Measurements from ENCODE around the gene VWA3B.

VWA3B gene

DNA sequence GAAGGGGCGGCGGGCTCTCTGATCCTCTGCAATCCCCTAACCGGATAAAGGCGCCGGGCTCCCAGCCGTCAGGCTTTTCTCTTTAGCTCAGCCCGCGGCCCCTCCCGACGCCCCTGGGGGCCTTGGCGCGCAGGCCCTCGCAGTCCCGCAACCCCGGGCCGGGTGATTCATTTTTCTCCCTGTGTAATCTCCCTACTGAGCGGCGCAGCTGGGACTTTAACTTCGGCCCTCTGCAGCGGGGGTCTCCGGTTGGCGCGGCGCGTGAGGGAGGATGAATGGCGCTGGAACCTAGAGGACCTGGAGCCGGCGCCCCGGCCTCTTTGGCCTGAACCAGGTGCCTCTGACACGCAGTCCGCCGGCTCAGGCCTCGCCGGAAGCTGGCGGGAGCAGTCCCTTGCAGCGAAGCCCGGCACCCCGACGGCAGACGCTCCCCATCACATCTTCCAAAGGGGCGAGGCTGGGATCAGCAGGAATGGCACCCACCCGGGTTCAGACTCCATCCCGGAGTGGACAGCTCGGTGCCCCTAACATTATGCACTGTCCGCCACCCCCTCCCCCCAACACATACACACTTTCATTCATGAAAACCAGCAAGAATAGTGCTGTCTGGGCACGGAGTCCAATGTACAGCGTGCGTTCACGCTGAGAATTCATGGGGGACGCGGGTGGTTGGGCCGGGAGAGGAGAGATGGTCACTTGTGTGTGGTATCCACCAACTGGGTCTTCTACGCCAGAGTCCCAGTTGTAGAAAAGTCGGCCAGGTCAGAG lies 260.5 kb downstream of the VWA3B start:
- Histone ChIP-seq H3K4me1 (ENCODE audit: insufficient read depth, low read length, poor library complexity, severe bottlenecking) (no peaks in the 10 kb centered on the region), H3K79me2 (ENCODE audit: insufficient read depth, low read length) (no peaks in the 10 kb centered on the region), H3K27me3 (ENCODE audit: insufficient read depth, low read length, poor library complexity, severe bottlenecking) (no peaks in the 10 kb centered on the region), H3K9me3 (ENCODE audit: insufficient read depth, low read depth, low read length) (no peaks in the 10 kb centered on the region), H3K4me2 (ENCODE audit: low read depth, low read length, poor library complexity, severe bottlenecking) (no peak overlapping the region), H3K36me3 (ENCODE audit: insufficient read depth, low read length) (no peaks in the 10 kb centered on the region), H2AFZ (ENCODE audit: low read length) (no peak overlapping the region), H3F3A (ENCODE audit: low read depth) (no peaks in the 10 kb centered on the region), H4K20me1 (ENCODE audit: insufficient read depth, low read length, poor library complexity, severe bottlenecking) (no peaks in the 10 kb centered on the region), H3K9ac (ENCODE audit: low read depth, low read length, poor library complexity, severe bottlenecking) (no peak overlapping the region), H3K9me2 (replicated peaks; ENCODE audit: low read depth, low read length) (no peaks in the 10 kb centered on the region), H3K4me3 (ENCODE audit: low read length, poor library complexity, severe bottlenecking) (no peak overlapping the region)
- TF ChIP-seq, protein P1, sequence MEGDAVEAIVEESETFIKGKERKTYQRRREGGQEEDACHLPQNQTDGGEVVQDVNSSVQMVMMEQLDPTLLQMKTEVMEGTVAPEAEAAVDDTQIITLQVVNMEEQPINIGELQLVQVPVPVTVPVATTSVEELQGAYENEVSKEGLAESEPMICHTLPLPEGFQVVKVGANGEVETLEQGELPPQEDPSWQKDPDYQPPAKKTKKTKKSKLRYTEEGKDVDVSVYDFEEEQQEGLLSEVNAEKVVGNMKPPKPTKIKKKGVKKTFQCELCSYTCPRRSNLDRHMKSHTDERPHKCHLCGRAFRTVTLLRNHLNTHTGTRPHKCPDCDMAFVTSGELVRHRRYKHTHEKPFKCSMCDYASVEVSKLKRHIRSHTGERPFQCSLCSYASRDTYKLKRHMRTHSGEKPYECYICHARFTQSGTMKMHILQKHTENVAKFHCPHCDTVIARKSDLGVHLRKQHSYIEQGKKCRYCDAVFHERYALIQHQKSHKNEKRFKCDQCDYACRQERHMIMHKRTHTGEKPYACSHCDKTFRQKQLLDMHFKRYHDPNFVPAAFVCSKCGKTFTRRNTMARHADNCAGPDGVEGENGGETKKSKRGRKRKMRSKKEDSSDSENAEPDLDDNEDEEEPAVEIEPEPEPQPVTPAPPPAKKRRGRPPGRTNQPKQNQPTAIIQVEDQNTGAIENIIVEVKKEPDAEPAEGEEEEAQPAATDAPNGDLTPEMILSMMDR (conservative IDR thresholded peaks at IDR 0.05; ENCODE audit: low read length) = no peak
- no peak for TF ChIP-seq EZH2phosphoT487 (IDR thresholded peaks at IDR 0.05; ENCODE audit: borderline replicate concordance)

DNA sequence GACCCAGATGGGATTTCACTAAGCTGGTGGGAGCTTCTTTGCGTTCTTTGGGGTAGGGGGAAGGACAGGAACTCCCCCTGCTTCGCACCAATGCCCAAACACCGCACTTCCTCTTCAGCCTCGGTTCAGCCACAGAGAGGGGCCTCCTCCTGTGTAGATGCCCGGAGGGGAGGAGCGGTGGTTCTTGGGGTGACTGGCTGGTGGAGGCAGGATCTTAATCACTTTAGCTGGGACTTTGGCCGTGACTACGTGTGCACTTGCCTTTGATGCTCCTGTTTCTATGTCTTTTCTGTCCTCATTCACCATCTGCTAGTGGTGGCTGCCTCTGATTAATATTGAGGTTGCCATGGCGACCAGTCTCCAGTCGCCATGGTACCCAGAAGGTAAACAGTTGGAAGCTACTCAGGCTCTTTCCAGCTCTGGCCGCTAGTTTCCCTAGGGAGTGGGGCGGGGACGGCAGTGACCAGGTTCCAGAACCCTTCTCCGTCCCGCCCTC lies 261.1 kb downstream of the VWA3B start:
- Histone ChIP-seq H3K9ac (ENCODE audit: low read depth, low read length, poor library complexity, severe bottlenecking) (no peak overlapping the region), H2AFZ (ENCODE audit: low read length) (no peak overlapping the region), H3K36me3 (ENCODE audit: insufficient read depth, low read length) (no peaks in the 10 kb centered on the region), H3K9me3 (ENCODE audit: insufficient read depth, low read depth, low read length) (no peaks in the 10 kb centered on the region), H3K79me2 (ENCODE audit: insufficient read depth, low read length) (no peaks in the 10 kb centered on the region), H3K4me1 (ENCODE audit: insufficient read depth, low read length, poor library complexity, severe bottlenecking) (no peaks in the 10 kb centered on the region), H3K9me2 (replicated peaks; ENCODE audit: low read depth, low read length) (no peaks in the 10 kb centered on the region), H4K20me1 (ENCODE audit: insufficient read depth, low read length, poor library complexity, severe bottlenecking) (no peaks in the 10 kb centered on the region), H3F3A (ENCODE audit: low read depth) (no peaks in the 10 kb centered on the region), H3K4me2 (ENCODE audit: low read depth, low read length, poor library complexity, severe bottlenecking) (no peak overlapping the region), H3K4me3 (ENCODE audit: low read length, poor library complexity, severe bottlenecking) (no peak overlapping the region), H3K27me3 (ENCODE audit: insufficient read depth, low read length, poor library complexity, severe bottlenecking) (no peaks in the 10 kb centered on the region)
- TF ChIP-seq EZH2phosphoT487 (IDR thresholded peaks at IDR 0.05; ENCODE audit: borderline replicate concordance) = no peak
- TF ChIP-seq, protein P1 (conservative IDR thresholded peaks at IDR 0.05; ENCODE audit: low read length) = no peak

DNA sequence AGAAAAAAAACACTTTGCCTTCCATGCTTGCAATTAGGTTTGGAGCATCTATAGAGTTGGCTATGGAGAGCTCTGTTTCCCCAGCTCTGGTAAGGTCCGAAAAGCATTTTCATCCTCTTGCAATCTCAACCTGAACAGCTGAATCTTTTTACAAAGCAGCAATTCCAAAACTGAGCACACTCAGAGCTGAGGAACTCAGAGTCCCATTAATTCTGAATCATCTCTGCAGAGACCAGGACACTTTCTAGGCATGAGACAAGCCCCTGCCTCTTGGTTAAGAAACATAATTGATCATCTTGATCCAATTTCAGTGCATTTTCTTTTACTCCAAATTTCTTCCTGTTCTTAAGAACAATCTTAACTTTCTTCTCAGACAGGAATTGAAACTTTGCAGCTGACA lies 263.4 kb downstream of the VWA3B start:
- Histone ChIP-seq H3K9me3 (ENCODE audit: insufficient read depth, low read depth, low read length) (no peaks in the 10 kb centered on the region; the same call in 1 of the 2 replicates), H4K20me1 (ENCODE audit: insufficient read depth, low read length, poor library complexity, severe bottlenecking) (no peaks in the 10 kb centered on the region), H3K27me3 (ENCODE audit: insufficient read depth, low read length, poor library complexity, severe bottlenecking) (no peaks in the 10 kb centered on the region), H3K4me3 (ENCODE audit: low read length, poor library complexity, severe bottlenecking) (no peak overlapping the region), H3F3A (ENCODE audit: low read depth) (no peaks in the 10 kb centered on the region), H2AFZ (ENCODE audit: low read length) (no peak overlapping the region), H3K4me2 (ENCODE audit: low read depth, low read length, poor library complexity, severe bottlenecking) (no peak overlapping the region), H3K4me1 (ENCODE audit: insufficient read depth, low read length, poor library complexity, severe bottlenecking) (no peaks in the 10 kb centered on the region), H3K79me2 (ENCODE audit: insufficient read depth, low read length) (no peaks in the 10 kb centered on the region), H3K9me2 (replicated peaks; ENCODE audit: low read depth, low read length) (no peaks in the 10 kb centered on the region), H3K9ac (ENCODE audit: low read depth, low read length, poor library complexity, severe bottlenecking) (no peak overlapping the region), H3K36me3 (ENCODE audit: insufficient read depth, low read length) (no peaks in the 10 kb centered on the region)
- TF ChIP-seq, protein P1 (conservative IDR thresholded peaks at IDR 0.05; ENCODE audit: low read length) = no peak
- no peak for TF ChIP-seq EZH2phosphoT487 (IDR thresholded peaks at IDR 0.05; ENCODE audit: borderline replicate concordance)
